Prostate gland (tissue), 2 donors: Measurements from ENCODE around the gene SPATA24. TPM values are rescaled to one million over a fixed set of nuclear protein-coding genes. Genes with fewer than 3 reads are reported as not detected.
"Not testable (repeated sequence)": the region's sequence is repeated elsewhere in the genome, so short reads cannot be mapped to it uniquely, and the experiment has no call there.

Experiments
- DNase-seq: peaks from one replicate; pipeline ENCODE4 v3.0.0-alpha.2; 2019; ENCODE audit warnings: low spot score
- H3K27ac ChIP-seq, 2 donors: fragments of 200-600 bp; sonication (generic); 2 replicates each; pipeline ENCODE4 v1.5.1; 2017 to 2019
- H3K27me3 ChIP-seq: fragments of 200-600 bp; sonication (generic); replicated peaks from 2 replicates; pipeline ENCODE4 v1.5.1; 2019; ENCODE audit not compliant: insufficient read depth
- H3K36me3 ChIP-seq, 2 donors: fragments of 200-600 bp; sonication (generic); 1 replicate in 1 of 2; 2 replicates in 1 of 2; pipeline versions ENCODE4 v1.5.1 to v1.8.1; 2017 to 2019
- H3K4me1 ChIP-seq: fragments of 200-600 bp; sonication (generic); replicated peaks from 2 replicates; pipeline ENCODE4 v1.5.1; 2019
- H3K4me3 ChIP-seq, 2 donors: fragments of 200-600 bp; sonication (generic); 2 replicates each; pipeline ENCODE4 v1.5.1; 2017 to 2019
- H3K9me3 ChIP-seq: fragments of 200-600 bp; sonication (generic); 2 replicates; pipeline ENCODE4 v1.5.1; 2017
- CTCF ChIP-seq, 4 experiments: fragments of 200-600 bp in 2 of 4; fragments of 450-650 bp in 2 of 4; sonication (generic) in 2 of 4; IDR thresholded peaks; 1 replicate in 3 of 4; 2 replicates in 1 of 4; pipeline ENCODE4 v1.5.1; 2016 to 2019; ENCODE audit warnings: antibody characterized with exemption in 4 of 4, mild to moderate bottlenecking in 2 of 4, moderate library complexity in 2 of 4
- POLR2A ChIP-seq: fragments of 450-650 bp; IDR thresholded peaks from one replicate; pipeline ENCODE4 v1.6.1; 2016; ENCODE audit warnings: antibody characterized with exemption, mild to moderate bottlenecking
- POLR2AphosphoS5 ChIP-seq: sonication (generic); formaldehyde crosslinking; IDR thresholded peaks from one replicate; pipeline ENCODE4 v1.6.1; 2017; ENCODE audit warnings: antibody characterized with exemption
- WGBS: methylation state at CpG from one replicate; pipeline ENCODE4 v1.1.5; 2018; 5-methylcytosine and 5-hydroxymethylcytosine counted together
- intact Hi-C: fragments of 100-400 bp; cut with DNase I; formaldehyde crosslinking; loops from one replicate; pipeline ENCODE4 v1.14.2; 2022
- small RNA-seq, 2 donors: library from RNA; depleted of rRNA; stranded (forward); fragments of <200 nt; gene quantifications; one replicate each; pipeline ENCODE3, GENCODE V24; 2016
- total RNA-seq, 2 donors: library from RNA; depleted of rRNA; stranded (reverse); fragments of >200 nt; gene quantifications; one replicate each; pipeline ENCODE4 v1.1.0, GENCODE V29; 2016

The SPATA24 gene
- total RNA-seq, 2 donors from 2014 or later = 4.4 to 27.3 TPM

GRCh38 chr5:139358064-139358463, 45.8 kb downstream of the SPATA24 start:
- H3K27me3 ChIP-seq = no peaks in the 10 kb centered on the region
- no peaks in the 10 kb centered on the region for H3K9me3 ChIP-seq
- intact Hi-C loops = no loop called here
- H3K4me3 ChIP-seq = no peak overlapping the region
- no peaks in the 10 kb centered on the region for H3K36me3 ChIP-seq
- TF ChIP-seq POLR2AphosphoS5 = no peak
- no peak for DNase-seq
- no peaks in the 10 kb centered on the region for H3K4me1 ChIP-seq
- H3K27ac ChIP-seq = no peak overlapping the region

GRCh38 chr5:139355900-139356299, 48.0 kb downstream of the SPATA24 start:
- H3K4me1 ChIP-seq, H3K27ac ChIP-seq, DNase-seq, H3K27me3 ChIP-seq, intact Hi-C loops, H3K9me3 ChIP-seq, H3K36me3 ChIP-seq, H3K4me3 ChIP-seq: not testable (repeated sequence)
- WGBS = 95% methylated on average over 8 of the region's 8 CpGs

- DNase-seq = no peak
- no peak overlapping the region for H3K4me3 ChIP-seq
- H3K9me3 ChIP-seq = no peaks in the 10 kb centered on the region
- H3K36me3 ChIP-seq = no peaks in the 10 kb centered on the region
- WGBS = 98% methylated on average over 3 of the region's 3 CpGs
- no peaks in the 10 kb centered on the region for H3K27me3 ChIP-seq
- TF ChIP-seq POLR2A = no peak
- TF ChIP-seq POLR2AphosphoS5 = no peak
- TF ChIP-seq CTCF (IDR thresholded peaks at IDR 0.05) = no peak
- H3K4me1 ChIP-seq = no peaks in the 10 kb centered on the region
- no peak overlapping the region for H3K27ac ChIP-seq
- intact Hi-C loops = no loop called here
Measured at GRCh38 chr5:139354186-139354585, 49.7 kb downstream of the SPATA24 start.

- H3K4me3 ChIP-seq, DNase-seq, H3K27me3 ChIP-seq, H3K9me3 ChIP-seq, H3K27ac ChIP-seq, intact Hi-C loops, H3K36me3 ChIP-seq, H3K4me1 ChIP-seq: not testable (repeated sequence)
- 93% methylated on average over 9 of the region's 9 CpGs for WGBS
Measured at GRCh38 chr5:139347863-139348262, 56.0 kb downstream of the SPATA24 start.

Small RNAs within 50 kb of the gene (small RNA-seq; reads per million reads assigned to genes)
- 0 reads per million in 2 donors for gene RNU5B-4P

Other genes with a start within 250 kb of the SPATA24 start
- 10 to 100 TPM; 69.9 to 75.6 TPM for gene SIL1, start 205.7 kb downstream of the SPATA24 start, total RNA-seq
- 100 to 1,000 TPM; 192 to 207 TPM for gene MATR3, start 110.3 kb downstream of the SPATA24 start, total RNA-seq
- 100 to 1,000 TPM; 105 to 119 TPM for gene PAIP2, start 62.2 kb downstream of the SPATA24 start, total RNA-seq
- gene SLC23A1, start 20.8 kb downstream of the SPATA24 start, total RNA-seq = 10 to 100 TPM; 11.5 to 26.3 TPM
- 1 to 10 TPM; 2.7 to 4.3 TPM for gene MZB1, start 14.2 kb downstream of the SPATA24 start, total RNA-seq
- gene PROB1, start 9.0 kb downstream of the SPATA24 start, total RNA-seq = 1 to 10 TPM; 2.4 TPM
- 10 to 100 TPM in 1 of 2 donors, 1 to 10 TPM in 1; 7.3 to 11.5 TPM for gene DNAJC18, start 35.4 kb upstream of the SPATA24 start, total RNA-seq
- gene ECSCR, start 58.7 kb upstream of the SPATA24 start, total RNA-seq = 1 to 10 TPM; 5.3 to 6.7 TPM
- not detected for gene SMIM33, start 66.9 kb upstream of the SPATA24 start, total RNA-seq
- gene STING1, start 78.7 kb upstream of the SPATA24 start, total RNA-seq = 10 to 100 TPM; 33.8 to 59.1 TPM
- 10 to 100 TPM; 90.3 to 96.3 TPM for gene UBE2D2, start 157.2 kb upstream of the SPATA24 start, total RNA-seq
- 10 to 100 TPM; 47.4 to 47.7 TPM for gene CXXC5, start 244.3 kb upstream of the SPATA24 start, total RNA-seq